Activated CD8-positive, alpha-beta T cell treated with anti-CD3 and anti-CD28 coated beads, Interleukin-2, amount 10 ng/mL, durations not matched to agents 7 days and 5 days (primary cell): ENCODE measurements around the gene MCHR1. TPM values are rescaled to one million over a fixed set of nuclear protein-coding genes. Genes with fewer than 3 reads are reported as not detected.

ENCODE experiments used
- ATAC-seq: fragments of 150-1000 bp; cut with Tn5 transposase; one replicate; pipeline ENCODE4 v1.10.0; 2021; ENCODE audit warnings: moderate library complexity
- CTCF ChIA-PET: fragments of 350-600 bp; sonication (Branson Sonifier 250); formaldehyde crosslinking; loops from one replicate; lab custom pipeline; 2021; ENCODE audit warnings: antibody characterized with exemption; lab: Charles Lee
- POLR2A ChIA-PET: fragments of 350-600 bp; sonication (Branson Sonifier 250); formaldehyde crosslinking; loops from one replicate; lab custom pipeline; 2021; ENCODE audit warnings: antibody characterized with exemption; lab: Charles Lee
- DNase-seq: peaks from one replicate; pipeline ENCODE4 v3.0.0-alpha.2; 2020
- H3K27ac Mint-ChIP-seq: one replicate; pipeline ENCODE4 v1.8.0; 2021; ENCODE audit warnings: mild to moderate bottlenecking, mixed read lengths
- H3K27me3 Mint-ChIP-seq: one replicate; pipeline ENCODE4 v1.8.0; 2021; ENCODE audit warnings: low read depth, mixed read lengths
- H3K36me3 Mint-ChIP-seq: one replicate; pipeline ENCODE4 v1.8.0; 2021; ENCODE audit warnings: low read depth, mixed read lengths
- H3K4me1 Mint-ChIP-seq: one replicate; pipeline ENCODE4 v1.8.0; 2021; ENCODE audit warnings: low read depth, mixed read lengths
- H3K4me3 Mint-ChIP-seq: one replicate; pipeline ENCODE4 v1.8.0; 2021; ENCODE audit warnings: mild to moderate bottlenecking, mixed read lengths
- H3K9me3 Mint-ChIP-seq: one replicate; pipeline ENCODE4 v1.8.0; 2022; ENCODE audit warnings: mixed read lengths; ENCODE audit not compliant: insufficient read depth
- total RNA-seq, 2 experiments: library from RNA; stranded (reverse); gene quantifications; one replicate each; pipeline ENCODE4 v1.2.3, GENCODE V29; 2021

Gene MCHR1
- total RNA-seq, 2 experiments from 2014 or later: not detected

DNA sequence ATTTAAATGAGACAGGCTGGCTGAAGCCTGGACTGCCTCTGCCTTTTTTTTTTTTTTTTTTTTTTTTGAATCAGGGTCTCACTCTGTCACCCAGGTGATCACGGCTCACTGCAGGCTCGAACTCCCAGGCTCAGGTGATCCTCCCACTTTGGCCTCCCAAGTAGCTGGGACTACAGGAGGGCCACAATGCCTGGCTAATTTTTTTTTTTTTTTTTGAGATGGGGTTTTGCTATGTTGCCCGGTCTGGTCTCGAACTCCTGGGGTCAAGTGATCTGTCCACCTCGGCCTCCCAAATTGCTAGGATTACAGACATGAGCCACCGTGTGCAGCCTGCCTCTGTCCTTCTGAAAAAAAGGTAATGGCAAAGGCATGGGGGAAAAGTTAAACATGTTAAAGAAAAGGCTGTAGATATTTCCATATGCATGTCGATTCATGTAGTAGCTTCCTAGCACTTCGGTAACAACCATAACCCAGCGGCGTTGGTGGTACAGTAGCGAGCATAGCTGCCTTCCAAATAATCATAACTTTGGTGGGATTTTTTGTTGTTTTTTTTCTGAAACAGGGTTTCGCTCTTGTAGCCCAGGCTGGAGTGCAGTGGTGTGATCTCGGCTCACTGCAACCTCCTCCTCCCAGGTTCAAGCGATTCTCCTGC, 48.8 kb downstream of the MCHR1 start:
- H3K27me3 Mint-ChIP-seq: no peaks in the 10 kb centered on the region
- DNase-seq: no peak
- ChIA-PET CTCF (interaction anchor here (0.8 to 2.3 kb wide), 8 partner anchors 11 to 291 kb away, joined by 3 to 14 read pairs (median 4); no protein-coding TSS in a partner anchor), POLR2A (interaction anchor here (0.9 to 1.7 kb wide), 4 partner anchors 10 to 46 kb away, joined by 4 to 8 read pairs (median 5); no protein-coding TSS in a partner anchor)
- H3K4me1 Mint-ChIP-seq: peaks cover 48% of the 10 kb centered on the region
- H3K9me3 Mint-ChIP-seq: no peaks in the 10 kb centered on the region
- peaks cover 6% of the 10 kb centered on the region for H3K36me3 Mint-ChIP-seq
- H3K27ac Mint-ChIP-seq: peak overlapping the region; percentile 98
- H3K4me3 Mint-ChIP-seq: peak overlapping the region; percentile 71
- no peak for ATAC-seq

DNA sequence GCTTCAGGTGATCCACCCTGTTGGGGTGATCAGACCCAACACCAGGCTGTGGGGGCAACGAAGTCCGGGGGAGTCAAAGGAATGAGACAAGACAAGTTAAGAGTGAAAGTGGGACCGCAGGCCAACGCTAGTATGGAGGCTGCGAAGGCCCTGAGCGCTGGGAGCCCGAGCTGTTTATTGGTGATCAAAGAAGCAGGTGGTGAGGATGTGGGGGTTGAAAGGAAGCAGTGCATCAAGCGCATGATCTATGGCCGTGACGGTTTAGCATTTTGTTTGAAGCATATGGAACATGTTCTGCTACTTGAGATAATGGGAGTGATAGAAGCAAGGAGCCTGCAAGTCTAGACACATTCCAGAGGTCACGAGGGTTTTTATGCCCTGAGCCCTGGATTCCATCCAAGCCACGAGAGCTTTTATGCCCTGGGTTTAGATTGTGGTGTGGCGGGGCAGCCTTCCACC, 49.5 kb downstream of the MCHR1 start:
- peak overlapping the region; percentile 71 for H3K4me3 Mint-ChIP-seq
- no peaks in the 10 kb centered on the region for H3K9me3 Mint-ChIP-seq
- H3K27ac Mint-ChIP-seq: peak overlapping the region; percentile 98
- peaks cover 6% of the 10 kb centered on the region for H3K36me3 Mint-ChIP-seq
- ChIA-PET CTCF (interaction anchor here (0.8 to 2.3 kb wide), 9 partner anchors 12 to 292 kb away, joined by 3 to 14 read pairs (median 4); no protein-coding TSS in a partner anchor), POLR2A (interaction anchor here (0.9 to 1.7 kb wide), 4 partner anchors 10 to 46 kb away, joined by 4 to 8 read pairs (median 5); no protein-coding TSS in a partner anchor)
- peaks cover 48% of the 10 kb centered on the region for H3K4me1 Mint-ChIP-seq
- DNase-seq (peak; percentile 83), ATAC-seq (peak; percentile 56)
- H3K27me3 Mint-ChIP-seq: no peaks in the 10 kb centered on the region

- ATAC-seq (no peak), DNase-seq (no peak)
- no peak overlapping the region for H3K4me3 Mint-ChIP-seq
- ChIA-PET POLR2A (interaction anchor here (1.1 to 1.7 kb wide), 3 partner anchors 18 to 47 kb away, joined by 4 to 8 read pairs (median 6); no protein-coding TSS in a partner anchor), CTCF (interaction anchor here (0.9 to 2.3 kb wide), 8 partner anchors 12 to 293 kb away, joined by 3 to 14 read pairs (median 4); no protein-coding TSS in a partner anchor)
- H3K4me1 Mint-ChIP-seq: peaks cover 48% of the 10 kb centered on the region
- peak overlapping the region; percentile 98 for H3K27ac Mint-ChIP-seq
- no peaks in the 10 kb centered on the region for H3K27me3 Mint-ChIP-seq
- peaks cover 6% of the 10 kb centered on the region for H3K36me3 Mint-ChIP-seq
- no peaks in the 10 kb centered on the region for H3K9me3 Mint-ChIP-seq
These were observed 50.0 kb downstream of the MCHR1 start for GRCh38 chr22:40729284-40729683.

Other genes with a start within 250 kb of the MCHR1 start
- 10 to 100 TPM; 65.0 to 65.1 TPM for gene MRTFA, start 42.8 kb upstream of the MCHR1 start, total RNA-seq
- gene SLC25A17, start 139.9 kb downstream of the MCHR1 start, total RNA-seq: 10 to 100 TPM; 20.0 to 24.1 TPM
- gene ST13, start 177.2 kb downstream of the MCHR1 start, total RNA-seq: 100 to 1,000 TPM; 141 to 148 TPM
- 10 to 100 TPM; 14.6 TPM for gene XPNPEP3, start 177.7 kb downstream of the MCHR1 start, total RNA-seq
- not detected for gene DNAJB7, start 182.6 kb downstream of the MCHR1 start, total RNA-seq